AG10803 (cell line): ENCODE results near the gene GPR68.

Source experiments
- DNase-seq: peaks from one replicate; pipeline ENCODE4 v3.0.0; 2010; ENCODE audit warnings: low read depth
- H3K4me3 ChIP-seq: 2 replicates; pipeline ENCODE4 v1.5.1; 2011; ENCODE audit warnings: mild to moderate bottlenecking, low read length, control low read depth
- CTCF ChIP-seq: conservative IDR thresholded peaks from 2 replicates; pipeline ENCODE4 v1.5.1; 2011; ENCODE audit warnings: mild to moderate bottlenecking, low read length, control low read depth, inconsistent platforms

The GPR68 gene

GRCh38 chr14:91273273-91273884 lies 28.9 kb upstream of the GPR68 start:
- H3K4me3 ChIP-seq = no peak overlapping the region
- TF ChIP-seq CTCF = no peak
- DNase-seq = no peak

- DNase-seq = no peak
- H3K4me3 ChIP-seq = no peak overlapping the region
- TF ChIP-seq CTCF = no peak
Observed at GRCh38 chr14:91272341-91273272, 28.1 kb upstream of the GPR68 start.

GRCh38 chr14:91271639-91272038 lies 27.1 kb upstream of the GPR68 start:
- DNase-seq = no peak
- no peak for TF ChIP-seq CTCF
- no peak overlapping the region for H3K4me3 ChIP-seq

- no peak for TF ChIP-seq CTCF
- DNase-seq = no peak
Observed at GRCh38 chr14:91270619-91271018, 26.1 kb upstream of the GPR68 start.

GRCh38 chr14:91270188-91270587 lies 25.7 kb upstream of the GPR68 start:
- no peak for DNase-seq
- H3K4me3 ChIP-seq = no peak overlapping the region
- no peak for TF ChIP-seq CTCF

More at GRCh38 chr14:91270619-91271018, 26.1 kb upstream of the GPR68 start:
- no peak overlapping the region for H3K4me3 ChIP-seq

GRCh38 chr14:91269076-91269991 lies 24.8 kb upstream of the GPR68 start:
- H3K4me3 ChIP-seq = no peak overlapping the region

More at GRCh38 chr14:91269076-91269991, 24.8 kb upstream of the GPR68 start:
- no peak for TF ChIP-seq CTCF
- DNase-seq = peak; percentile 48
